K562 (cell line): ENCODE data around the gene PTPRC. TPM values are rescaled to one million over a fixed set of nuclear protein-coding genes. Genes with fewer than 3 reads are reported as not detected.

Source experiments
- ATAC-seq: fragments of 200-7000 bp; cut with Tn5 transposase; 3 replicates; pipeline ENCODE4 v1.9.1; 2020; ENCODE audit warnings: moderate library complexity
- BruUV-seq: library from RNA; stranded (reverse); fragments of 400-500 nt; replicated peaks from 2 replicates; lab custom pipeline; 2021; lab: Mats Ljungman, UMichigan
- CTCF ChIA-PET: fragments of 300-600 bp; formaldehyde crosslinking; extraction: SDS; loops from one replicate; lab custom pipeline; 2021; ENCODE audit warnings: low intra/inter-chr PET ratio; lab: Yijun Ruan, JAX
- POLR2A ChIA-PET: fragments of 300-600, 350-650 bp; sonication (Branson Sonifier 250); formaldehyde crosslinking; extraction: SDS; loops from one replicate; lab custom pipeline; 2021; ENCODE audit warnings: antibody characterized with exemption, inconsistent platforms; lab: Yijun Ruan, JAX
- DNase-seq, 4 experiments: peaks; one replicate each; pipeline versions ENCODE4 v3.0.0 to v3.0.0-alpha.2; 2011 to 2018; ENCODE audit warnings: low spot score in 3 of 4, mixed read lengths in 3 of 4; ENCODE audit errors: extremely low read depth in 1 of 4
- FAIRE-seq: peaks from 2 replicates; lab custom pipeline; 2011; peaks lifted over from hg19 to GRCh38; lab: Jason Lieb, UNC
- H2AFZ ChIP-seq: 2 replicates; pipeline ENCODE4 v1.6.0; 2011; ENCODE audit warnings: low read depth, low read length, control low read depth, inconsistent platforms
- H3K27ac ChIP-seq: fragments of 200-600 bp; 3 replicates; pipeline ENCODE4 v1.8.0; 2011; ENCODE audit warnings: low read depth, mild to moderate bottlenecking, control low read depth, inconsistent platforms, low read length, moderate library complexity, mixed read lengths; ENCODE audit errors: extremely low read depth
- H3K27me3 ChIP-seq, 2 experiments: fragments of 300-600 bp in 1 of 2; 2 replicates in 1 of 2; 3 replicates in 1 of 2; pipeline versions ENCODE4 v1.6.0 to v1.8.0; 2011; ENCODE audit warnings: inconsistent platforms in 2 of 2, low read length in 2 of 2, mild to moderate bottlenecking in 1 of 2, mixed read lengths in 1 of 2, moderate library complexity in 1 of 2; ENCODE audit not compliant: control insufficient read depth in 2 of 2, insufficient read depth in 2 of 2
- H3K36me3 ChIP-seq: fragments of 300-600 bp; 3 replicates; pipeline ENCODE4 v1.8.0; 2011; ENCODE audit warnings: mild to moderate bottlenecking, low read length, inconsistent platforms; ENCODE audit not compliant: control insufficient read depth, insufficient read depth
- H3K4me1 ChIP-seq, 2 experiments: fragments of 200-600 bp in 1 of 2; replicated peaks in 1 of 2; 2 replicates in 1 of 2; 3 replicates in 1 of 2; pipeline versions ENCODE4 v1.5.1 to v1.8.0; 2011; ENCODE audit warnings: inconsistent platforms in 2 of 2, low read length in 2 of 2, mild to moderate bottlenecking in 1 of 2, mixed read lengths in 1 of 2, moderate library complexity in 1 of 2; ENCODE audit not compliant: control insufficient read depth in 2 of 2, insufficient read depth in 2 of 2
- H3K4me2 ChIP-seq: 2 replicates; pipeline ENCODE4 v1.6.1; 2011; ENCODE audit warnings: low read length, control low read depth, inconsistent platforms, mixed read lengths; ENCODE audit not compliant: insufficient read depth
- H3K4me3 ChIP-seq: fragments of 200-600 bp; sonication (generic), shearing (Covaris generic); 2 replicates; pipeline ENCODE4 v1.5.1; 2016; ENCODE audit warnings: control low read depth, inconsistent platforms
- H3K79me2 ChIP-seq: fragments of 200-600 bp; 3 replicates; pipeline ENCODE4 v1.8.0; 2011; ENCODE audit warnings: low read length, inconsistent platforms; ENCODE audit not compliant: control insufficient read depth, insufficient read depth
- H3K9ac ChIP-seq, 2 experiments: 2 replicates each; pipeline versions ENCODE4 v1.6.0 to v1.6.1; 2011; ENCODE audit warnings: low read depth in 2 of 2, low read length in 2 of 2, control low read depth in 1 of 2, inconsistent platforms in 1 of 2, mild to moderate bottlenecking in 1 of 2, mixed read lengths in 1 of 2; ENCODE audit not compliant: insufficient read depth in 1 of 2
- H3K9me1 ChIP-seq: one replicate; pipeline ENCODE4 v1.6.0; 2011; ENCODE audit warnings: inconsistent platforms, mild to moderate bottlenecking, low read length, moderate library complexity; ENCODE audit not compliant: control insufficient read depth, insufficient read depth
- H3K9me3 ChIP-seq: replicated peaks from 2 replicates; pipeline ENCODE4 v1.5.1; 2011; ENCODE audit warnings: low read depth, low read length, inconsistent platforms; ENCODE audit not compliant: control insufficient read depth, insufficient read depth
- H4K20me1 ChIP-seq: replicated peaks from 2 replicates; pipeline ENCODE4 v1.6.1; 2011; ENCODE audit warnings: low read length, inconsistent platforms, mixed read lengths; ENCODE audit not compliant: control insufficient read depth, insufficient read depth
- C11orf30 ChIP-seq: fragments of 450-650 bp; IDR thresholded peaks from 2 replicates; pipeline ENCODE4 v1.6.1; 2016; ENCODE audit warnings: low read depth, mild to moderate bottlenecking
- CHD1 ChIP-seq: fragments of 200-600 bp; sonication (generic); IDR thresholded peaks from one replicate; pipeline ENCODE4 v1.6.1; 2012; ENCODE audit warnings: mild to moderate bottlenecking, moderate library complexity, low read length, inconsistent platforms
- TRIM28 ChIP-seq: fragments of 450-650 bp; IDR thresholded peaks from 2 replicates; pipeline ENCODE4 v1.6.1; 2017
- ZNF589 ChIP-seq: fragments of 200-800 bp; sonication (Bioruptor generic); IDR thresholded peaks from 2 replicates; pipeline ENCODE4 v1.6.1; 2016; ENCODE audit warnings: low read depth, missing genetic modification characterization, missing compliant biosample characterization
- WGBS: fragments of 100-300 bp; shearing (Covaris generic); methylation state at CpG from one replicate; pipeline ENCODE4 v1.1.6; 2016; ENCODE audit warnings: low coverage, mixed read lengths; ENCODE audit not compliant: insufficient coverage; ENCODE audit errors: missing lambda C conversion rate; 5-methylcytosine and 5-hydroxymethylcytosine counted together
- in situ Hi-C: fragments of 300-500 bp; cut with MboI; formaldehyde crosslinking; loops from 4 replicates; pipeline ENCODE4 v1.15.0; 2018; ENCODE audit warnings: inconsistent platforms, mixed read lengths
- intact Hi-C: fragments of 100-400 bp; cut with micrococcal nuclease; formaldehyde crosslinking; loops from 2 replicates; pipeline ENCODE4 v1.14.2; 2022
- polyA plus RNA-seq, 8 experiments: library from polyadenylated mRNA; depleted of rRNA in 4 of 8; stranded (reverse) in 5 of 8; unstranded in 3 of 8; fragments of >200 nt; fragmentation: Nextera tagmentation in 2 of 8; fragmentation: Illumina TruSeq in 1 of 8; extraction: Ambion mirVana in 2 of 8; extraction: Trizol in 1 of 8; gene quantifications; 2 replicates each; pipeline versions ENCODE4 v1.2.1 to v1.2.3, GENCODE V29; 2011 to 2014; ENCODE audit warnings: inconsistent platforms in 1 of 8, missing spikeins in 1 of 8
- total RNA-seq, 7 experiments: library from RNA; depleted of rRNA in 6 of 7; stranded (reverse); fragments of >200 nt in 6 of 7; fragmentation: Illumina TruSeq in 2 of 7; extraction: Trizol in 2 of 7; gene quantifications; 2 replicates each; pipeline versions ENCODE4 v1.2.1 to v1.2.3, GENCODE V29; 2011 to 2021; ENCODE audit warnings: low replicate concordance in 1 of 7
- TF ChIP-seq, protein P1 (sequence below): sonication (generic); formaldehyde crosslinking; IDR thresholded peaks from 2 replicates; pipeline ENCODE4 v1.8.0; 2022; ENCODE audit warnings: mild to moderate bottlenecking, low read depth, missing genetic modification reagents

PTPRC gene
- total and polyA plus RNA-seq, 9 of the 15 experiments (the other 6 are each of a cell fraction or from before 2014, with no cell fraction given) = 7.1 to 107 (median 62.9) TPM

DNA sequence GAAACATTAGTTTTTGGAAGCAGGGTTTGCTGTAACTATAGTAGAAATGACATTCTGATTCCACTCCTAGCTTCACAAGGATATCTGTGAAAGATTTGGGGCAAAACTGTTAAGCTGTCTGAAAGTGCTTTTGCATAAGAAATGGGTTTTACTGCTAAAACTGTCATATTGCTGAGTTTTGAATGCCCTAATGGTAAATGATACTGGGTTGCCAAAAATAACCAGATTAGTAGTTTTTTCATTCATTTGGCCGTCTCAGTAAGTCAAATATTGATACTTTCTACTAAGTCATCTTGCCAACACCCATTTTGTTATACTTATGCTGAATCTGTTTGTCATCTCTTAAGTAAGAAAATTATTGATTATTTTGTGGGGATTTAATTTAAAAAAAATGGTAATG, 399 bp upstream of the PTPRC start:
- H3K9me3 ChIP-seq = no peaks in the 10 kb centered on the region
- H3K36me3 ChIP-seq = no peaks in the 10 kb centered on the region
- intact Hi-C loops = no loop called here
- FAIRE-seq = no peak
- 8% methylated on average over 1 of the region's 1 CpG for WGBS
- no peaks in the 10 kb centered on the region for H4K20me1 ChIP-seq
- peaks cover 7 to 8% of the 10 kb centered on the region in 2 experiments; a peak in 2 of 5 replicates for H3K4me1 ChIP-seq
- H3K27ac ChIP-seq = peak overlapping the region; percentile 79
- no peak overlapping the region for H3K4me3 ChIP-seq
- no peaks in the 10 kb centered on the region for H3K9me1 ChIP-seq
- no peak for DNase-seq
- CTCF ChIA-PET = no interaction called here
- H3K9ac ChIP-seq = peak overlapping the region in 1 of 2 experiments; percentile 74; a peak in 2 of 4 replicates
- peaks cover 46% of the 10 kb centered on the region for H3K79me2 ChIP-seq
- TF ChIP-seq, protein P1, sequence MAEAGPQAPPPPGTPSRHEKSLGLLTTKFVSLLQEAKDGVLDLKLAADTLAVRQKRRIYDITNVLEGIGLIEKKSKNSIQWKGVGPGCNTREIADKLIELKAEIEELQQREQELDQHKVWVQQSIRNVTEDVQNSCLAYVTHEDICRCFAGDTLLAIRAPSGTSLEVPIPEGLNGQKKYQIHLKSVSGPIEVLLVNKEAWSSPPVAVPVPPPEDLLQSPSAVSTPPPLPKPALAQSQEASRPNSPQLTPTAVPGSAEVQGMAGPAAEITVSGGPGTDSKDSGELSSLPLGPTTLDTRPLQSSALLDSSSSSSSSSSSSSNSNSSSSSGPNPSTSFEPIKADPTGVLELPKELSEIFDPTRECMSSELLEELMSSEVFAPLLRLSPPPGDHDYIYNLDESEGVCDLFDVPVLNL (CRISPR knock-in tag) = no peak
- TF ChIP-seq C11orf30 = peak; percentile 0; the same call in 1 of the 2 replicates
- TF ChIP-seq, all 486 proteins: peak for 1
- POLR2A ChIA-PET = no interaction called here
- no TSS peak for BruUV-seq
- Histone ChIP-seq H2AFZ (peak overlapping the region; percentile 69), H3K27me3 (no peaks in the 10 kb centered on the region), H3K4me2 (no peak overlapping the region)
- peak; percentile 14 for ATAC-seq
- in situ Hi-C loops = no loop called here

DNA sequence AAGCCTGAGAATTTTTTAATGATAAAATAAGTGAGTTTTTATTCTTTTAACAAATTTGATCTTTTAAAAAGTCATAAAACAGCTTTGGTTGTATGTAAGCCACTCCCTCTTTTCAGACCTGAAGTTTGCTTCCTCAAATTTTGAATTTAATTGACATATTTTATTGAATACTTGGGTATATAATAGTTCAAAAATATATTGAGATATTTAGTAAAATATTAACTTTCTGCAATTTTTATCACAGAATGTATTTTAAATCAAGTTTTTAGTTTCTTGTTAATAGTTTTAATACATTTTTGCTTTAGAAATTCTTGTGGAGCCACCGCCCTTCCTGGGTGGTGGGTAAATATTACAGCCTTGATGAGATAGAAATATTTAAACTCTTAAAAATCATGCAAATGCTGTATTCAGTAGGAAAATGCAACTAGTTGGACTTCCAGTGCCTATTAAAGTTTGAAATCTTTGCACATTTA, 867 bp downstream of the PTPRC start:
- H3K4me3 ChIP-seq = peak overlapping the region; percentile 37
- in situ Hi-C loops (no loop called here), intact Hi-C loops (loop anchor here (2.0 to 5.0 kb wide), 2 partner anchors 17 to 642 kb away; no protein-coding TSS in a partner anchor)
- TF ChIP-seq TRIM28 (no peak), ZNF589 (CRISPR knock-in tag) (0 out of 2 replicates have a peak, but pooled peaks have one; percentile 23), CHD1 (peak; percentile 28)
- H3K4me2 ChIP-seq = peak overlapping the region; percentile 57; the same call in 1 of the 2 replicates
- H3K36me3 ChIP-seq = no peaks in the 10 kb centered on the region
- WGBS = 0% methylated on average over 1 of the region's 1 CpG
- ChIA-PET POLR2A (interaction anchor here (2.0 kb wide), 1 partner anchor 9 kb away, joined by 6 read pairs; no protein-coding TSS in a partner anchor), CTCF (no interaction called here)
- no peaks in the 10 kb centered on the region for H3K9me3 ChIP-seq
- peak overlapping the region; percentile 79 for H3K27ac ChIP-seq
- H3K27me3 ChIP-seq = no peaks in the 10 kb centered on the region
- FAIRE-seq = no peak
- H2AFZ ChIP-seq = peak overlapping the region; percentile 69
- no peaks in the 10 kb centered on the region for H4K20me1 ChIP-seq
- H3K9me1 ChIP-seq = no peaks in the 10 kb centered on the region
- DNase-seq = no peak
- BruUV-seq = no TSS peak
- no peak for ATAC-seq
- H3K4me1 ChIP-seq = peaks cover 2 to 6% of the 10 kb centered on the region in 2 experiments; a peak in 2 of 5 replicates
- peak overlapping the region in 1 of 2 experiments; percentile 74; a peak in 3 of 4 replicates for H3K9ac ChIP-seq
- peaks cover 58% of the 10 kb centered on the region for H3K79me2 ChIP-seq
